GM21717 (cell line): Measurements from ENCODE around the gene DCAF8L1.
"Not testable (repeated sequence)": the region's sequence is repeated elsewhere in the genome, so short reads cannot be mapped to it uniquely, and the experiment has no call there.

Experiments used
- ATAC-seq: cut with Tn5 transposase; IDR thresholded peaks from one replicate; pipeline ENCODE4 v1.9.1; 2021; ENCODE audit warnings: mild to moderate bottlenecking, moderate library complexity; ENCODE audit not compliant: unreplicated experiment

The DCAF8L1 gene

DNA sequence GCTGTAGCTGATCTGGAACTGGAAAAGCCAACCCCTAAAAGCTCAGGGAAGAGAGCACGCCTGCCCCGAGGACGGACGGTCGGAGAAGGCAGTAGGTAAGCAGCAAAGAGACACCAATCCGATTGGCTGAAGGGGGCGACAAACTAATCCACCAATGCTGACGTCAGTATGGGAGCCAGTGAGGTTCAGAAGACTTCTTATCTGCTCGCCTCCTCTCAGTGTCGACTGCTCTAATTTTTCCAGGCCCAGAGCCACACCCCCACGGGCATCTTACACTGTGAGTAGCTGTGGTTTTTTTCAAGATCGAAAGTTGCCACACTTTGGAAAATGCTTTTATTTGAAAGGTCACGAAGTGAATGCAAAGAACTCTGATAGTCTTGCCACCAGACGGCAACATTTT lies at the start of gene DCAF8L1:
DCAF8L1 (minus strand) TSS at position 101 of the 400 bp plus-strand sequence. CDS start 115 bp downstream, outside the sequence.
- ATAC-seq, result no peak

DNA sequence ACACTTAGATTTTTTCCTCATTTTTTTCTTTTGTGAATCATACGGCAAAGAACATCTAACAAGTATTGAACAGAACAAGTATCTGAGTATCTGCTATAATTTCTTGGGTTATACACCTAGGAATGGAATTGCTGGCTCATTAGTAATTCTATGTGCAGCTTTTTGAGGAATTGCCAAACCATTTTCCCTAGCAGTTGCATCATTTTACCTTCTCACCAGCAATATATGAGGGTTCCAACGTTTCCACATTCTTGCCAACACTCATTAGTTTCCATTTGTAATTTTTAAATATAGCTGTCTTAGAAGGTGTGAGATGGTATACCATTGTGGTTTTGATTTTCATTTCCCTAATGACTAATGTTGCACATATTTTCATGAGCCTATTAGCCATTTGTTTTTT lies 41.1 kb upstream of the DCAF8L1 start:
- no peak for ATAC-seq

DNA sequence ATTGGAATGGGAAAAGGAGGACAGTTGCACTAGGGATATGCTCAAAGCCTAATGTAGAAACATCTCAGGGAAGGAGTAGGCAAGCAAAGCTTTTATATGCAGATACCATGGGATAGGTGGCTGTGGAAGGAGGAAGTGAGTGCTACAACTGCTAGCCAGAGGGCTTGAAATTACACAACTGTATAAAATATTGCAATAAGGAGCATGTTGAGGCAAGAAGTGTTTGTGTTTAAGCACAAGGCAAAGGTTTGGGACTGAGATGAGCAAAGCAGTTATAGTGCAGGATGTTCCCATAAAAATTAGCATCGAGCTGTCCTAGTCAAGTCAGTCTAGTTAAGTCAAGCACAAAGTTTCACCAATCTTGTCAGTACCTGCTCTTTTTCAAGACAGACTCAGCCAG lies 35.6 kb upstream of the DCAF8L1 start:
- ATAC-seq, result no peak

DNA sequence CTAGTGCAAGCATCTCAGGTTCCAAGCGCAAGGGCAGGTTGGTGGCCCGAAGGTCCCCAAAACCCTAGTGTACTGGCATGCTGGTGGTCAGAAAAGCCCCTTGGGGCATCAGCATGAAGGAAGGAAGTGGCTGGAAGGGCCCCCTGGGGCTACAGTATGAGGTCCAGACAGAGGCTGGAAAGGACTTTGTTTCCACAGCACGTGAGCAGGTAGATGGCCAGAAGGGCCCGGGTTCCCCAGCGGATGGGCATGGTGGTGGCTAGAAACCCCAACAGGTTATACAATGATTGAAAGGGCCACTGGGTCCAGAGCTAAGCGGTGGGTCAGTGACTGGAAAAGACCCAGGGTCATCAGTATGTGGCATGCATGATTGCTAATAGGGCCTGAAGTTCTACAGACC lies 34.7 kb upstream of the DCAF8L1 start:
- ATAC-seq, result no peak

DNA sequence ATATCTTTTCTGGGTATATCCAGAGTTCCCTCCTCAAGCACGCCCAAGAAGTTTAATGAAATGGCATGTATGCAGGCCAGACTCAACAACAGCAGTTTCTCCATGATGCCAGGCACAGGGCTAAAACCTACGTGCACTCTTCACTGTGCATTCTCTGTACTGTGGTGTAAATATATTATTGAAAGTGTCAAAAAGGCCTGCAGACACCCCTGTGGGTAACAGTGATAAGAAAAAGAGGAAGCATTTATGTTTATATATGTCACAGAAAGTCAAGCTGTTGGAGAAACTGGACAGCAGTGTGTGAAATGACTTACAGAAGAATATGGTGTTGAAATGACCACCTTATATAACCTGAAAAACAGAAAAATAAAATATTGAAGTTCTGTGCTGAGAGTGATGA lies 29.6 kb upstream of the DCAF8L1 start:
- ATAC-seq, result no peak

DNA sequence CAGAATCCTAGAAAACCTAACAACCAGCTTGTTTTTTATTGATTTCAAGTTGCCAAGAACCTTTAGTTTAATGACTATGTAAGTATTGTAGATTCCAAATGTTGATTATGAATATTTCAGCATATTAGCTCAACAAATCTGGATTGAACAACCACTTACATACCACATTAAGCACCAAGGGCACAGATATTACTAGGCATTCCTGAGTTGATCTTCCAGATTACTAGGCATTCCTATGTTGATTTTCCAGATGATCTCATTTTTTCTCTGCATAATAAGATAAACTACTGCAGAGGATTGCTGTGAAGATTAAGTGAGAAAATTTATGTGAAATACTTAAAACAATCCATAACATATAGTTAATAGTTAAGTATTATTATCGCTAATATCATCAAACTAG lies 17.4 kb upstream of the DCAF8L1 start:
- no peak for ATAC-seq

DNA sequence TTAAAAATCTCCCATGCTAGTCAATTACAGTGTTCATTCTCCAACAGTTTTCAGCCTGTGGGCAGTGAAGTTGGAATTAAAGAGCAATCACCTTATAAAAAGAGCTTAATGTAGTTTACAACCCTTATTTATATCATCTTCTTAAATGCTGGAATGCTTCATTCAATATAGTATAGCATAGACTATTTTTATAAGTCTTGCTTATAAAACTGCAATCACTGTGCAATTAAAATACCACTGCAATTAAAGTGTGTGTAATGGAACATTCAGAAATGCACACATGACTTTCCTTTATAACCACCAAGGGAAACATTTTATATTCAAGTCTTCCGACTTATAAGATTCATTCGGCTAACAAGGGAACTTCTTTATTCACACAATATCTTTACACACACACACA lies 16.4 kb upstream of the DCAF8L1 start:
- ATAC-seq, result no peak

DNA sequence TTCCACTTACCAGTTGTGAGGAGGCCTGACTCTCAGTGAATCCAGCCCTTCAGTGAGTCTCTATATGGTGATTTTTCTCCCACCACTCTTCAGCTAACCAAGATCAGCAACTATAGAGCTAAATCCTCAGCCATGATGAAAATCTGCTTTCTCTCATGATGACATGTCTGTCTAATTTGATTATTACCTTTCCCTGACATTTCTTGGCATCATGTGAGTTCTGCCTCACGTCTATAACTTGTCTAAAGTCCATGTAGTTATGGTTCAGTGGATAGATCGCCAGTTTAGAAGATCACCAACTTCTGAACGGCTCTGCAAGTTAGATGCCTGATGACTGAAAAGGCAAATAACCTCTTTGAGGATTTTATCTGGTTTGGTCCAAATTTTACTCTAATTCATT lies 14.9 kb upstream of the DCAF8L1 start:
- no peak for ATAC-seq

DNA sequence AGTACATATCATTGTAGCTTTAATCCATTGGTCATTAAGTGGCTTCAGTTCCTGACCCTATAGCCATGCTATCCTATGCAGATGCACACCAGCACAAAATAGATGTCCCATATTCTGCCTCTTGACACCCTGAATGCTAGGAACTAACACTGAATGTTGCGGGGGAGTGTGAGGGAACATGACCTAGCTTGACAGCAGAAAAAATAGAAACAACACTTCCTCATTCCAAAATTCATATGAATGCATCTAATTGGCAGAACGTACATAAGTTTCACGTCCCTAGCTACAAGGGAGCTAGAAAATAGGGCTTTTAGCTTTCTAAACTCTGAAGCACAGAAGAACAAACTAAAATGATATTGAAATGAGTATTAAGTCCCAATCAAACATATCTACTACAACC lies 14.4 kb upstream of the DCAF8L1 start:
- no peak for ATAC-seq

DNA sequence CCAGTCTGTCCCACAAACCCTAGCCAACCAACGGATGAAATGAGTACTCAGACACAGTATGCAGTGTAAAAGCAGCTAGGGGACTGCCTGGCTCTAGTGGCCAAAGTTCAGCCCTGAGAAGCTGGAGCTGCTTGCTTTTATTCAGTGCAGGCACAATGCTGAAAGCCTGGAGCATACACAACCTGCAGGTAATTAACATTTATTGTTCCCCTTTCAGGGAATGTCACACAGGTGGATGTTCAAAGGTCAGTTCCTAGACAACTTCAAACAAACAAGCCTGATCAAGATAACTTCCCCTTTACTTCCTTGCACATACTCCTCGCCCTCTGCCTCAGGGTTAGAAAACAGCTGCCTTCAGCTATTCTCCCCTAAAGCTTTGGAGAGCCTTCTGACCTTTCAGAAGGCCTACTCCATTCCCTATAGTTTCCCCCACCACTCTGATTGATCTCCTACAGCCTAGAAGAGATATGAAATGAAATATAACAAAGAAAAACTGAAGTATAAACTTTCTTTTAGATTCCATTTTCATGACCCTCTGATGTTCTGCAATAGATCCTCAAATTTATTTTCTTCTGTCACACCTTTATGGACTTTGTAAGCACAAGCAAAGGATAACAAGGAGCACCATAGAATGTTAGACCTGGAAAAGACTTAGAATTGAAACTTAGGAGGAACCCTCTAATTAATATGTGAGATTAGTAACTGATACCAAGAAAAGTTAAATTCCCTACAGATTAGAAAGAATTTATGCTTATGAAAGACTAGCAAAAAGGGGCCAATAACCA lies 6.8 kb upstream of the DCAF8L1 start:
- no peak for ATAC-seq

DNA sequence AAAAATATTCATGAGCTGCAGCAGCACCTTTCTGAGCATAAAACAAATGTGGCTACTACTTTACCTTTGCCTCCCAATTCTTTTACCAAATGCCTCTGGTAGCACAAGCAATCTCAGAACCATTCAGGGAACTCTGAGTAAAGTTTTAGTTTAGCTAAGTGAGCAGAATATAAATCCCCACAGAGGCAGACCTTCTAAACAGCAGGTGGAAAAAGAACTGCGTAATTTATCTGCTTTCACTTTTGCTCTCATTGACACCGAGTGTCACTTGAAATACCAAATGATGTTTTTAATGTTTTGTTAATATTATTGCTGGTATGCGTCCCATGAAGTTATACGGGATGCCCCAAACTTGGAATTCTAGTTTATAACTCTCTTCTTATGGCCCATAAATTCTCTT lies 4.3 kb downstream of the DCAF8L1 start:
- ATAC-seq, result not testable (repeated sequence)

DNA sequence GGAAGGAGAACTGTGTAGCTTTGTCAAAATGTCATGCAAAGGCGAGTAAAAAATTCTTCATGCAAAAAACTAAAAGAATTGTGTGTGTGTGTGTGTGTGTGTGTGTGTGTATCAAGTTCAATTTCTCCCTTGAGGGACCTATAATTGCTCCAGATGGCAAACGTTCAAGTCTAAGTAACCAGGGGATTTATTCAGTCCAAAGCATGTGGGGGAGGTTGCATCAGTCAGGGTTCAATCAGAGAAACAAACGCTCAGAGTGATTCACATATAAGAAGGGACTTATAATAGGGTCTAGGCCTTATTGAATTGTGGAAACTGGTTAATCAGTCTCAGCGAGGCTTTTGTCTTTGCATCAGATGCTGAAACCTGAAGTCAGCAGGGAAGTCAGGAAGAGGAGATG lies 5.0 kb downstream of the DCAF8L1 start:
- ATAC-seq, result no peak

DNA sequence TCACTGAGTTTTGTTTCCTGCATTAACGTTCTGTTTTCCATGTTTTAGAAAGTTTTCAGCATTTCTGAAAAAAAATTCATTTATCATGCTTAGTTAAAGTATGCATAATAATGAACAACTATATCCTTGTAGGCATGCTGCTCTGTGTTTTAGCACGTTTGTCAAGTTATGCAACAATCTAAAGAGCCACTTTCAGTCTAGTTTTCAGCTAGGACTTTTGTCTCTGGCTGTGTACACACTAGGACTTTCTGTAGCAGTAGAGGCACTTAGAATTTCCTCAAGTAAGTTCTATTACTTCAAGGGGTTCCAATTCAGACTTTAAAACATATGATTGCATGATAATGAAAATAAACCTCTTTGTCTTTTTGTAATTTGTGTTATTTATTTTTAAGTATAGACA lies 12.4 kb downstream of the DCAF8L1 start:
- no peak for ATAC-seq

DNA sequence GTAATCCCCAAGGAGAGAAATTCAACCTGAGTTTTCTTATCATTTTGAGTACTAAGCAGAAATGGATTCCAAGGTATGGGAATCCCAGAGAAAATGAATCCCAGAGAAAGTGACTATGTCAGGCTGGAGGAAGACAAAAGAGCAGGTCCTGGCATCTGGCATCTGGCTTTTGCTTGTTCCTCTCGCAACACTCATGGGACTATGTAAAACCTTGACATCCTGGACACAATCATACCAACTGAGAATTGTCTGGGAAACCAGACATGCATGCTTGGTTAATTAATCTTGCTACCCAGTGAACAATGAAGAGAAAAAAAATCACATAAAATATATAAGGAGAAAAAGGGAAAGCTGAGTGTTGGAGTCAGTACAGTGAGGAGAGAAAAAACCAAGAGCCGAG lies 12.9 kb downstream of the DCAF8L1 start:
- ATAC-seq, result no peak

DNA sequence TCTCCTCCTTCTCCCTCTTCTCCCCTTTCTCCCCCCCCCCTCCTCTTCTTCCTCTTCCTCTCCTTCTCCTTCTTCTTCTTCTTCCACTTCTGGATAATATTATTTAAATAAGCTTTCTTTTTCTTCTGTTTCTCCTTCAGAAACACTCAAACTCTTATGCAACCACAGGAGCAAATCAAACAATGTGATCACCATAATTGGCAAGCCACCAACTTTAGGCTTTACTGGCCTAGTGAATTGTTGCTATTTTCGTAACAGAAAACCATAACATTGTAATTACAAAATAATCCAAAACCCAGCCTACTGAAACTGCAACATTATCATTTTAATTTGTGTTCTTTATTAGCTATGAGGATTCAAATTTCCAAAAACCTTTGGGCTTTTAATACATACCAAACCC lies 14.3 kb downstream of the DCAF8L1 start:
- ATAC-seq, result no peak

DNA sequence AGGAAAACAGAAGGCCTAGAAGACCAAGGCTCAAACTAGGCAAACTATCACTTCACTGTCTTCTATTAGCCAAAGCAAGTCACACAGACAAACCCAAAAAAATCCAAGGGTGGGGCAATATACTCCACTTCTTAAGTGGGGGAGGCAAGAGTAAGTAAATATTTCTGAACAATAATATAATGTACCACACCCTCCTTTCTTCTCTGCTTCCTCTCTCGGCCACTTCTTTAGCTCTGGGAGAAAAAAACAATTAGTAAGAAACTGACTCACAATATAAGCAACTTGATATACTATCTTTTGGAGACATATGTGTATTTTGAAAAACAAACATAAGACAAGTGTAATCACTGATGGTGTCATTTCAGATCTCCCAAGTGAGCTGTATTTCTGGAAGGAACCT lies 14.8 kb downstream of the DCAF8L1 start:
- ATAC-seq, result no peak

DNA sequence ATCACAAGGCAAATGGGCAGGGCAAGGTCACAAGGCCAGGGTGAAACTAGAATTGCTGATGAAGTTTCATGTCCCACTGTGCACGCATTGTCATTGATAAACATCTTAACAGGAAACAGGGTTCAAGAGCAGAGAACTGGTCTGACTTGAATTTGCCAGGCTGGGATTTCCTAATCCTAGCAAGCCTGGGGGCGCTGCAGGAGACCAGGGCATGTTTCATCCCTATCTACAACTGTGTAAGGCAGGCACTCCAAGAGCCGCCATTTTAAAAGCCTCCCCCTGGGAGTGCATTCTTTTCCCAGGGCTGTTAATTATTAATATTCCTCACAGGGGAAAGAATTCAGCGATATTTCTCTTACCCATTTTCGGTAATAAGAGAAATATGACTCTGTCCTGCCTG lies 15.9 kb downstream of the DCAF8L1 start:
- not testable (repeated sequence) for ATAC-seq

DNA sequence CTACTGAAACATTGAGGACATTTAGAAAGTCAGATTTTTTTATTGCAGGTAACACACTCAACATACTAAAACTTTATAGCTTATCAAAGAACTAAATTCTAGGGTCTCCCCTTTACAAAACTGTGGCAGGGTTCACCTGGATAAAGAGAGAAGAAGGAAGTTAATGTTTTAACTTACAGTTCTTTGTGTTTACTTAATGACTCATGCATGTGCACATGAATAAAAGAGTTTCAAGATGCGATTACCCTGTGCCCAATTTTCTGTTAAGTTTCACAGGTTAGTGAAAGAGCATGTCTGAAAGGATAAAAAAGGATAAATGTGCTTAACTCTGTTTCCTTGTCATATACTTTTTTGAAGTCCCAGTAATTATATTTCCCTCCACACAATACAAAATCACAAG lies 16.8 kb downstream of the DCAF8L1 start:
- ATAC-seq, result no peak

DNA sequence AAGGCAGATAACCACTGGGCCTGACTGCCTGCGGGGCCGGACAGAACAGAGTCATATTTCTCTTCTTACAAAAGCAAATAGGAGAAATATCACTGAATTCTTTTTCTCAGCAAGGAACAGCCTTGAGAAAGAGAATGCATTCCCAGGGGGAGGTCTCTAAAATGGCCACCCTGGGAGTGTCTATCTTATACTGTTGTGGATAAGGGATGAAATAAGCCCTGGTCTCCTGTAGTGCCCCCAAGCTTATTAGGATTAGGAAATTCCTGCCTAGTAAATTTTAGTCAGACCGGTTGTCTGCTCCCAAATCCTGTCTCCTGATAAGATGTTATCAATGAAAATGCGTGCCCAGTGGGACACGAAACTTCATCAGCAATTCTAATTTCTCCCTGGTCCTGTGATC lies 20.8 kb downstream of the DCAF8L1 start:
- ATAC-seq, result not testable (repeated sequence)

DNA sequence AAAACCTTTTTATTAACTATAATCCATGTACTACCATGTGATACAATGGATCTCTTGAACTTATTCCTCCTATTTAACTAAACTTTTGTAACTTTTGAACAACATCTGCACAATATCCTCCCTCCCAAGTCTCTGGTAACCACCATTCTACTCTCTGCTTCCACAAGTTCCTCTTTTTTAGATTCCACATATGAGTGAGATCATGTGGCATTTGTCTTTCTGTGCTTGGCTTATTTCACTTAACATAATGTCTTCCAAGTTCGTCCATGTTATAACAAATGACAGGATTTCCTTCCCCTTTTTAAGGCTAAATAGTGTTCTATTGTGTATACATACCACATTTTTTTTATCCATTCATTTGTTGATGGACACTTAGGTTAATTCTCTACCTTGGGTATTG lies 28.1 kb downstream of the DCAF8L1 start:
- no peak for ATAC-seq

DNA sequence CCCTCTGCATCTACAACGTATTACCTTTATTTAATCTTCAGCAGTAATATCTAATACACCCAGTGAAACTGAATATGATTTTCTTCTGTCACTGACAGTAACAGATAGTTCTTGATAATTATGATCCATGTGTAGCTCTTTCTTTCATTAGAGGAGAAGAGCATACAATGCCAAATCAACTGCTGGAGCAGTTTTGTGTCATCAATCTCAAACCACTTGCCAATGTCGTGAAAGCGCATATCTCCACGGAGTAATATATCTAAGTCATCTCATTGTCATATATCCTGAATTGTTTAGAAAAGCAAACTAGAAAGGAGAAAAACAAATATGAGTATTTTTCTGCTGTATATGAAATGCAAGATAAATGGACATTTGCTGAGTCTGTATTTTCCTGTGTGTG lies 47.9 kb downstream of the DCAF8L1 start:
- ATAC-seq, result no peak
